ENCODE data around the gene TPD52L2.

TPD52L2 gene

GRCh38 chr20:63864978-63865640 lies at the start of gene TPD52L2:
Gene TPD52L2 (plus strand): TSS chr20:63865270. CDS start chr20:63865366, 96 bp downstream.
- Histone ChIP-seq H3K4me3 (ENCODE audit: low read length) (peak within 1 kb of the TSS; percentile 94), H3K36me3 (ENCODE audit: insufficient read depth, low read length) (peaks cover 33% of the 10 kb centered on the region), H3K4me1 (ENCODE audit: insufficient read depth, low read length) (peaks cover 15% of the 10 kb centered on the region), H2AFZ (ENCODE audit: low read depth, low read length) (no peak within 1 kb of the TSS), H3K27me3 (ENCODE audit: insufficient read depth, low read length) (no peaks in the 10 kb centered on the region), H3K9me3 (ENCODE audit: low read length) (no peaks in the 10 kb centered on the region)

DNA sequence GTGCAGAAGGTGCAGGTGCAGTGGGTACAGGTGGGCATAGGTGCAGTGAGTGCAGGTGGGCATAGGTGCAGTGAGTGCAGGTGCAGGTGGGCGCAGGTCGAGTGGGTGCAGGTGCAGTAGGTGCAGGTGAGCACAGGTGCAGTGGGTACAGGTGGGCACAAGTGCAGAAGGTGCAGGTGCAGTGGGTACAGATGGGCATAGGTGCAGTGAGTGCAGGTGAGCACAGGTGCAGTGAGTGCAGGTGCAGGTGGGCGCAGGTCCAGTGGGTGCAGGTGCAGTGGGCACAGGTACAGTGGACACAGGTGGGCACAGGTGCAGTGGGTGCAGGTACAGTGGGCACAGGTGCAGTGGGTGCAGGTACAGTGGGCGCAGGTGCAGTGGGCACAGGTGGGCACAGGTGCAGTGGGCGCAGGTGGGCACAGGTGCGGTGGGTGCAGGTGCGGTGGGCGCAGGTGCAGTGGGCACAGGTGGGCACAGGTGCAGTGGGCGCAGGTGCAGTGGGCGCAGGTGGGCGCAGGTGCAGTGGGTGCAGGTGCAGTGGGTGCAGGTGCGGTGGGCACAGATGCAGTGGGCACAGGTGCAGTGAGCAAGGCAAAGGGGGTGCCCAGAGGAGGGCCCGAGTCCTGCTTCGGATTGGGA lies 49.3 kb upstream of the TPD52L2 start:
- no peaks in the 10 kb centered on the region for H3K4me1 ChIP-seq (ENCODE audit: insufficient read depth, low read length)
- H3K4me3 ChIP-seq (ENCODE audit: low read length): no peak overlapping the region
- H3K9me3 ChIP-seq (ENCODE audit: low read length): no peaks in the 10 kb centered on the region
- H3K36me3 ChIP-seq (ENCODE audit: insufficient read depth, low read length): no peaks in the 10 kb centered on the region
- no peak overlapping the region for H2AFZ ChIP-seq (ENCODE audit: low read depth, low read length)
- H3K27me3 ChIP-seq (ENCODE audit: insufficient read depth, low read length): no peaks in the 10 kb centered on the region

- H3K36me3 ChIP-seq (ENCODE audit: insufficient read depth, low read length): peaks cover 2% of the 10 kb centered on the region
- H3K4me1 ChIP-seq (ENCODE audit: insufficient read depth, low read length): no peaks in the 10 kb centered on the region
- H3K4me3 ChIP-seq (ENCODE audit: low read length): no peak overlapping the region
- H3K9me3 ChIP-seq (ENCODE audit: low read length): no peaks in the 10 kb centered on the region
- H3K27me3 ChIP-seq (ENCODE audit: insufficient read depth, low read length): no peaks in the 10 kb centered on the region
- no peak overlapping the region for H2AFZ ChIP-seq (ENCODE audit: low read depth, low read length)
Observed at GRCh38 chr20:63819224-63819921, 45.7 kb upstream of the TPD52L2 start.

DNA sequence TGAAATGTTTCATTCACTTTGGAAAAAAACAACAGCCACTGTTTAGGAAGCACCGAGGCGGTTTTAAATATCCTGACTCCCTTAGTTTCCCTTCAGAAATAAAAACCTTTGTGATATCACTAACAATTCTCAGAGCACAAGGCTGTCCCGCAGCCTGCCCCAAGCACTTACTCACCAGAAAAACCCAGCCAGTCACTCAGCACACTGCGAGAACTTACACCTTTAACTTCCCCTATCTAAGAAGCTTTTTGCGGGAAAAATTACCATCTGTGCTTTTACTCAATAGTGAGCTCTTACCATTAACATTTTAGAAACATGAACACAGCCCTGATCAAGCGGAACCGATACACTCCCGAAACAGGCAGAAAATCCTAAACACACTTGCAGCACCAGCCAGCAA lies 43.3 kb upstream of the TPD52L2 start:
- Histone ChIP-seq H3K27me3 (ENCODE audit: insufficient read depth, low read length) (no peaks in the 10 kb centered on the region), H3K36me3 (ENCODE audit: insufficient read depth, low read length) (peaks cover 2% of the 10 kb centered on the region), H2AFZ (ENCODE audit: low read depth, low read length) (no peak overlapping the region), H3K9me3 (ENCODE audit: low read length) (no peaks in the 10 kb centered on the region), H3K4me3 (ENCODE audit: low read length) (no peak overlapping the region), H3K4me1 (ENCODE audit: insufficient read depth, low read length) (no peaks in the 10 kb centered on the region)

- H2AFZ ChIP-seq (ENCODE audit: low read depth, low read length): no peak overlapping the region
- no peak overlapping the region for H3K4me3 ChIP-seq (ENCODE audit: low read length)
- H3K27me3 ChIP-seq (ENCODE audit: insufficient read depth, low read length): no peaks in the 10 kb centered on the region
- no peaks in the 10 kb centered on the region for H3K4me1 ChIP-seq (ENCODE audit: insufficient read depth, low read length)
- H3K36me3 ChIP-seq (ENCODE audit: insufficient read depth, low read length): peaks cover 2% of the 10 kb centered on the region
- no peaks in the 10 kb centered on the region for H3K9me3 ChIP-seq (ENCODE audit: low read length)
Observed at GRCh38 chr20:63822276-63822696, 42.8 kb upstream of the TPD52L2 start.

GRCh38 chr20:63823691-63824311 lies 41.3 kb upstream of the TPD52L2 start:
- Histone ChIP-seq H3K9me3 (ENCODE audit: low read length) (no peaks in the 10 kb centered on the region), H3K4me1 (ENCODE audit: insufficient read depth, low read length) (peaks cover 7% of the 10 kb centered on the region), H3K4me3 (ENCODE audit: low read length) (no peak overlapping the region), H2AFZ (ENCODE audit: low read depth, low read length) (no peak overlapping the region), H3K36me3 (ENCODE audit: insufficient read depth, low read length) (peaks cover 2% of the 10 kb centered on the region), H3K27me3 (ENCODE audit: insufficient read depth, low read length) (no peaks in the 10 kb centered on the region)

DNA sequence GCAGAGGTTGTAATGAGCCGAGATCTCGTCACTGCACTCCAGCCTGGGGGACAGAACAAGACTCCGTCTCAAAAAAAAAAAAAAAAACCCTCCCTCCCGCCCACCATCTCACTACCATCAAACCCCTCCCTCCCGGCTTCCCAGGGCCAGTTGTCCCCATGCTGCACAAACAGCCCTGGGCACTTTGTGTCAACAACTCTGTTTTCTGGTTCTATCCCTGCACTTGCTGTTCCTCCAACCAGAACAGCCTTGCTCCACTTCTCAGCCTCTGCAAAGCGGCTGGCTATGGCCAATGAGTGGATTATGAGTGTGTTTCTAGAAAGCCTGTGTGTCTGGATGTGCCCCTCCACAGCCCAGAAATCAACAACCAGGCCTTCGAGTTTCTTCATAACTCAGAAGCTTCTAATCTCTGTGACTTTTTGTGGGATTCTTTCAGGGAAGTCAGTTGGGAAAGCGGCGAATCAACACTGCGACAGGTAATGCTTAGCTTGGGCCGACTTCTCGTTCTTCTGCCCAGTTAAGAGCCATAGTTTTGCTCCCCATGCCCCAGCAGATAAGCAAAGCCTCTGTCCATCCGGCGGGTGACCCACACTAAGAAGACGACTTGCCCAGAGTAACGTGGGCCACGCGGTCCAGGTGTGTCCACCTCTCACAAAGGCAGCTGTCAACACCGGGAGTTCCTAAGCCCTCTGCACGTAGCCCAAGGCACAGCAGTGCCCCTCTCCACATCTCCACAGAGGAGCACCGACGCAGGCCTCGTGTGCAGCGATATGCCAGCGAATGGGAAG lies 39.5 kb upstream of the TPD52L2 start:
- Histone ChIP-seq H3K9me3 (ENCODE audit: low read length) (no peaks in the 10 kb centered on the region), H3K36me3 (ENCODE audit: insufficient read depth, low read length) (peaks cover 2% of the 10 kb centered on the region), H2AFZ (ENCODE audit: low read depth, low read length) (no peak overlapping the region), H3K4me1 (ENCODE audit: insufficient read depth, low read length) (peaks cover 21% of the 10 kb centered on the region), H3K4me3 (ENCODE audit: low read length) (no peak overlapping the region), H3K27me3 (ENCODE audit: insufficient read depth, low read length) (no peaks in the 10 kb centered on the region)

DNA sequence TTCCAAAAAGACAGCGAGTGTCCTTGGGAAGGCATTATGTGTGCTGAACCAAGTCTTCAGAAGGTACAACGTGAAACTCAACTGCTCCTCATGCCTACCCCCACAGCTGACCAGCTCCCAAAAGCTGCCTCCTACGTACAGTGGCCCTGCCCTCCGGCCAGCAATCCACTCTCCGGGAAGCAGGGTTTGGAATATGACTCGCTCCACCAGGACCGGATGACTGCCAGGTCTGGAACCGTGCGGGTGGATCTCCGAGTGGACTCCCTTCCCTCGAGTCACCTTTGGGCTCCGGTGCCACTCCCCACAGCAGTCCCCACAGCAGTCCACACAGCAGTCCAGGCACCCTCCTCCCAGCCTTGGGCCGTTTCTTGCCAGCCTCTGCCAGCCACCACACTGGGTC lies 38.3 kb upstream of the TPD52L2 start:
- H3K4me3 ChIP-seq (ENCODE audit: low read length): no peak overlapping the region
- peaks cover 2% of the 10 kb centered on the region for H3K36me3 ChIP-seq (ENCODE audit: insufficient read depth, low read length)
- no peaks in the 10 kb centered on the region for H3K27me3 ChIP-seq (ENCODE audit: insufficient read depth, low read length)
- no peak overlapping the region for H2AFZ ChIP-seq (ENCODE audit: low read depth, low read length)
- H3K4me1 ChIP-seq (ENCODE audit: insufficient read depth, low read length): peaks cover 21% of the 10 kb centered on the region
- no peaks in the 10 kb centered on the region for H3K9me3 ChIP-seq (ENCODE audit: low read length)

- Histone ChIP-seq H3K9me3 (ENCODE audit: low read length) (no peaks in the 10 kb centered on the region), H3K27me3 (ENCODE audit: insufficient read depth, low read length) (no peaks in the 10 kb centered on the region)
Observed at GRCh38 chr20:63828124-63828523, 36.9 kb upstream of the TPD52L2 start.

DNA sequence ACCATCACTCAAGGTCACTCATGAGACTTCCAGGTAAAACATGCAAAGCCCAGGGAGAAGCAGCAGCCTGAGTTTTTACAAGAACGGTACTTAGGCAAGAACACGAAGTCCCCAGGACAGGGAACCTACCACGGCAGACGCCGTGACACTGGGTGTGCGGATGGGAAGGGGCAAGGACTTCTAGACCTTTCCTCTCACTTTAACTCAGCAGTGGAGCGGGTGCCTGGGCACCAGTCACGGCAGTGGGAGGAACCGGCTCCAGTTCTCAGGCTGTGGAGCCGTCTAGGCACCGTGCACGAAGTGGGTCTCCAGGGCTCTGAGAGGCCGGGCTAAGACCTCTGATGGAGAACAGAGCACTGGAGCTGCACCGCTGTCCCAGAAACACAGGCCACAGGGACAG lies 36.5 kb upstream of the TPD52L2 start:
- H3K9me3 ChIP-seq (ENCODE audit: low read length): no peaks in the 10 kb centered on the region
- H3K4me3 ChIP-seq (ENCODE audit: low read length): no peak overlapping the region
- H3K4me1 ChIP-seq (ENCODE audit: insufficient read depth, low read length): peaks cover 22% of the 10 kb centered on the region
- H3K27me3 ChIP-seq (ENCODE audit: insufficient read depth, low read length): no peaks in the 10 kb centered on the region
- no peak overlapping the region for H2AFZ ChIP-seq (ENCODE audit: low read depth, low read length)
- H3K36me3 ChIP-seq (ENCODE audit: insufficient read depth, low read length): peaks cover 2% of the 10 kb centered on the region

More at GRCh38 chr20:63828124-63828523, 36.9 kb upstream of the TPD52L2 start:
- Histone ChIP-seq H3K4me3 (ENCODE audit: low read length) (no peak overlapping the region), H2AFZ (ENCODE audit: low read depth, low read length) (no peak overlapping the region), H3K36me3 (ENCODE audit: insufficient read depth, low read length) (peaks cover 2% of the 10 kb centered on the region), H3K4me1 (ENCODE audit: insufficient read depth, low read length) (peaks cover 21% of the 10 kb centered on the region)

GRCh38 chr20:63828951-63829350 lies 36.1 kb upstream of the TPD52L2 start:
- Histone ChIP-seq H3K4me3 (ENCODE audit: low read length) (peak overlapping the region; percentile 83), H3K9me3 (ENCODE audit: low read length) (no peaks in the 10 kb centered on the region), H3K4me1 (ENCODE audit: insufficient read depth, low read length) (peaks cover 26% of the 10 kb centered on the region), H3K27me3 (ENCODE audit: insufficient read depth, low read length) (no peaks in the 10 kb centered on the region), H2AFZ (ENCODE audit: low read depth, low read length) (no peak overlapping the region), H3K36me3 (ENCODE audit: insufficient read depth, low read length) (no peaks in the 10 kb centered on the region)

DNA sequence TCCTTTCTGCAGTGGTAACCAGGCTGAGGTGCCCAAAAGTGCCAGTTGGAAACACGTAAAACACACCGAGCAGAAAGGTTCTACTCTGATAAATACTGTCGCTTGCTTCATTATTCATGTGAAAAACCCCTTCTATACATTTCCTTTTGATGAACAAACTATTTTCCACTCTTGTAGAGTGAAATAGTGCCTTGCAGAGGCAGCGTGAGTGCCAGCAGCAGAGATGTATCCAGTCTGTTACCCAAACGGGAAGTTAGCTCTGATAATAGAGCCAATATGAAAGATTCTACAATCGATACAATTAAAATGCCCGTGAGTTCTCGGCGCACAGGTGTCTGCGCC lies 35.5 kb upstream of the TPD52L2 start:
- Histone ChIP-seq H3K4me1 (ENCODE audit: insufficient read depth, low read length) (peaks cover 33% of the 10 kb centered on the region), H3K4me3 (ENCODE audit: low read length) (peak overlapping the region; percentile 83), H3K27me3 (ENCODE audit: insufficient read depth, low read length) (no peaks in the 10 kb centered on the region), H2AFZ (ENCODE audit: low read depth, low read length) (peak overlapping the region; percentile 75), H3K9me3 (ENCODE audit: low read length) (no peaks in the 10 kb centered on the region), H3K36me3 (ENCODE audit: insufficient read depth, low read length) (no peaks in the 10 kb centered on the region)
